GM21528 (cell line): ENCODE data around the gene PAPOLG.
A peak's percentile ranks its signal among the peaks of the same experiment; 100 is the strongest.

Experiments used
- ATAC-seq: cut with Tn5 transposase; IDR thresholded peaks from one replicate; pipeline ENCODE4 v1.9.1; 2021; ENCODE audit warnings: mild to moderate bottlenecking, moderate library complexity; ENCODE audit not compliant: unreplicated experiment, low FRiP score

The PAPOLG gene

DNA sequence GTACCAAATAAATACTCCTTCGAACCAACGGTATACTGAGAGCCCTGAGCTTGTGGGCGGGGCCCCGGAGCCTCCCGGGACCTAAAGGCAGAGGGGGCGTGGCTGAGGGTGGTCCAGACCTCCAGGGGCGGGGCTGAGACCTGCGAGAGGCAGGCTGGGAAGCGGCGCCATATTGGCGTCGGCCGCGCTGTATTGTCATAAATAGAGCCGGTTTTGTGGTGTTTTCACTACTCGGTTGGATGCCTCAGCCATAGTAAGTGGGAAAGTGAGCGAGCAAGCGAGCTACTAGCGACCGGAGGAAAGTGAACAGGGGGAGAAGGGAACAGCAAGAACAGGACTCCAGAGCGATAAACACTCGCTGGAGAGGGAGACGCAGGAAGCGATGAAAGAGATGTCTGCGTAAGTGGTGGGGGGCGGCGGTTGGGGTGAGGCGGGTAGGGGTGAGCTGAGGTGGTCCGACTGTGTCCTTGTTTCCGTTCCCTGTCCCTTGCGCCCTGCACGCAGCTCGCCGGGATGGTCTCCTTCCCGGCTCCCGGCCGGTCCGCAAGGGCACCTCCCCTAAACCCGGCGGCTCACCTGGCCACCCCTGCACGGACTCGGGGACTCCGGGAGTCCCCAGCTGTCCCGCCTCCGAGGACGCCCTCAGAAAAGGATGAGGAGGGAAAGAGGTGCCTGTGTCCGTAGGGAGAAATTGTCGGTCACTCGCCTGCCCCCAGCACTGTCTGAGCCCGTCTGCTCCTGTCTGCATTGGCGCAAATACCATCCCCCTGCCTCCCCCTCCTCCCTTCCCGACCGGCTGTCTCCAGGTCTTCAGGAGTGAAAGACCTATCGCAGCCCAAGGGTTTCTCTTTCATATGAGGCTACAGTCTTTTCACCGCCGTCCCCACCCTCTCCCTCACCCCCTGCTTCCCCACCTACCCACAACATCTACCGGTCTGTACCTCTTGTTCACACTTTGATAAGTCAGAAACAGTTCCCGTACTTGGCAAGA lies at the start of gene PAPOLG:
Gene PAPOLG (plus strand): TSS at position 172 of the 991 bp plus-strand sequence. CDS start 211 bp downstream, at position 383.
- ATAC-seq = peak; percentile 99

GRCh38 chr2:60707750-60708371 lies 48.2 kb upstream of the PAPOLG start:
- ATAC-seq = no peak

DNA sequence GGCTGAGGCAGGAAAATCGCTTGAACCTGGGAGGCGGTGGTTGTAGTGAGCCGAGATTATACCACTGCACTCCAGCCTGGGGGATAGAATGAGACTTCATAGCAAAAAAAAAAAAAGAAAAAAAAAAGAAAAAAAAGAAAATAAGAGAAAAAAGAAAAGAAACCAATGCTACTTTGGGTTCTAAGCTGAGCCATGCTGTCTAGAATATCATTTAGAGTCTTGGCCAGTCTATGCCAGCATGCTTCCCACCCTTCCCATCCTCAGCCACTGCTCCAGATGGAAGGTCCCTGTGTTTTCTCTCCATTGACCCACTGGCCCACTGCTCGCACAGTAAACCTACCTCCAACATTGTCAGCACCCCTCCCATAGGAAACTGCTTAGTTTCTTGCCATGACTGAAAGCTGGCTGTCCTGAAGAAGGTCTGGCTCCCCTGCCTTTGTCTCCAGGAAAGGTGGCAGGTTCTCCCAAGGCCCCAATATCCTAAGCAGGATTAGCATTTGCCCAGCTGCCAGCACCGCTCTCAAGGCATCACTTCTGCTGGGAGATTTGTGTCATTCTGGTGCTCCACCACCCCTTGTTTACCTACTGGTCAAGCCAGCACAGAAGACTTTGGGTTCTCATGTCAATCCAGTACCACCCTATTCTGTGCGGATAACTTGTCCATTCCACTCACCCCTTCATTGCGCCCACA lies 47.3 kb upstream of the PAPOLG start:
- no peak for ATAC-seq

DNA sequence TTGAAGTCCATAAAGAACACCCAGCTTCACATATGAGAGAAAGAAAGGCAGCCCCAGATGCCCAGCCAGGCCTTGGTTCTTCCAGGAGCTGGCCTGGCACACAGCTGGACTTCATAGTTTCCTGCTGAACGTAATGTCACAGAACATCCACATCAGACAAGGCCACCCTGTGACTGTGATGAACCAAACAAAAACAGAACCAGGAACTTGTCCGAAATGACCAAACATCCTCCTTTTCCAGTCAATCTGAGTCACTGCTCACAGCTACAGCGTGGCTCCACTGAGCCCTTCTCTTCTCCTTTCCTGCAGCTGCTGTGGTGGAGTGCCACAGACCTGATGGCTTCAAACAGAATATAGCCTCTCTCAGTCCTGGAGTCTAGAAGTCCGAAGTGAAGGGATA lies 45.4 kb upstream of the PAPOLG start:
- no peak for ATAC-seq

DNA sequence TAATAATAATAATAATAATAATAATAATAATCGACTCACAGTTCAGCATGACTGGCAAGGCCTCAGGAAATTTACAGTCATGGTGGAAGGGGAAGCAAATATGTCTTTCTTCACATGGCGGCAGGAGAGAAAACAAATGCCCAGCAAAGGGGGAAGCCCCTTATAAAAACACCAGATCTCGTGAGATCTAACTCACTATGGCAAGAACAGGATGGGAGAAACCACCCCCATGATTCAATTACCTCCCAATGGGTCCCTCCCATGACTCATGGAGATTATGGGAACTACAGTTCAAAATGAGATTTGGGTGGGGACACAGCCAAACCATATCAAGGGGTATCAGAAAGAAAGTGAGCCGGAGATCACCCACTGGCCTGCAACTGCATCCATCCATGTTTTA lies 40.5 kb upstream of the PAPOLG start:
- no peak for ATAC-seq

GRCh38 chr2:60717691-60718090 lies 38.4 kb upstream of the PAPOLG start:
- no peak for ATAC-seq

- no peak for ATAC-seq
Measured at GRCh38 chr2:60719331-60719730, 36.7 kb upstream of the PAPOLG start.

- ATAC-seq = no peak
Measured at GRCh38 chr2:60725466-60725865, 30.6 kb upstream of the PAPOLG start.

DNA sequence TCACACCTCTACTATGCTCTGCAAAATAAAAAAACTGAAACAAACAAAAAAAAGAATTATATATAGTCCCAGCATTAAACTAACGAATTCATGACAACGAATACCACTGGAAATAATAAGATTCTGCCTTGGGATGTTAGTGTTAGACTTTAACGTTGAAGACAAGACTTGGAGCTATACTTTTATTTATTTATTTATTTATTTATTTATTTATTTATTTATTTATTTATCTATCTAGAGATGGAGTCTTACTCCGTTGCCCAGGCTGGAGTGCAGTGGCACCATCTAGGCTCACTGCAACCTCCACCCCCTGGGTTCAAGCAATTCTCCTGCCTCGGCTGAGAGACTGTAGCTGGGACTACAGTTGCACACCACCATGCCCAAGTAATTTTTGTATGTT lies 27.2 kb upstream of the PAPOLG start:
- ATAC-seq = no peak

DNA sequence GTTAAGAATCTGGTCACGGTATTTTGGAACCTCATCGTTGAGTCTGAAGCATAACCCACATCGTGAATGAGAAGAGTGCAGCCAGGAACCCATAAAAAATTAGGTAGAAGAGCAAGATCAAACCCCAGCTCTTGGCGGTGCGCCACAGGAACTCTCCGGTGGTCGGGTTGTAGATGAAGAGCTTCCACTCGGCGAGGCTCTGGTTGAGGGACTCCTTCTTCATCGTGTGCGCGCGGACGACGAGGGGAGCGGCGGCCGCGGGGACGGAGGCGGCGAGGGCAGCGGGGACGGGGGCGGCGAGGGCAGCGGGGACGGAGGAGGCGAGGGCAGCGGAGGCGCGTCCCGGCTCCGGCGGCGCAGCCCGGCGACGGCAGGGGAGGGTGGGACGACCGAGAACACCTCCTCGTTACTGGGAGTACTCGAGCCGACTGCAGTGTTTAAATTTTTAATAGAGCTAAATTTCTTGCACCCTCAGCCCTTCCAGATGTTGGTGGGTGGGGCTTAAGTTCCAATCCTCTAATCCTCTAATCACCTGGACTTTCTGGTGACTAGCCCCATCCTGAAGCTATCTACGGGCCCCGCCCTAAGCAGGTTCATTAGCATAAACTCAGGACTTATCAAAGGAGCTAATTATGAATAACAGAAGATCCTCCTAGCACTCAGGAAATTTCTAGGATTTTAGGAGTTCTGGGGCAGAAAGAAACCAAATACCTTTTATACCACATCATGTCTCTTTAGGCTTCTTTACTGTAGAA lies 20.4 kb upstream of the PAPOLG start:
- no peak for ATAC-seq

- ATAC-seq = no peak
Measured at GRCh38 chr2:60738679-60739078, 17.4 kb upstream of the PAPOLG start.

- no peak for ATAC-seq
Measured at GRCh38 chr2:60739156-60739555, 16.9 kb upstream of the PAPOLG start.

DNA sequence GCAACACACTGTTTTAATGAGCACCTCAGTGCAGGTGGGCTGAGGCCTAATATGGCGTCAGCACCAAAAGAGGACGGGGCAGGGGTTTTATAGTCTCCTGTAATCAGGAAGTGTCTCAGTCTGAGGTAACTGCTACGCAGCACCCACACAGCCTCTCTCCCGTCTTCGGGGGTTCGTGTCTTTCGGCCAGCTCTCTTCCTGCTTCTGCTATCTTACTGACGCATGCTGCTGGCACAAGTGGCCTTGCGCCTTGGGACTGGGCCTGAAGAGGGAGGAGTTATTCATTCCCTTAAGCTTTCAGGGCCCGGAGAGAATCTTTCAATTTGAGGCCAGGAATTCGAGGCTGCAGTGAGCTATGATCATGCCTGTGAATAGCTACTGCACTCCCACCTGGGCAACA lies 14.5 kb upstream of the PAPOLG start:
- ATAC-seq = no peak

- no peak for ATAC-seq
Measured at GRCh38 chr2:60742419-60742818, 13.6 kb upstream of the PAPOLG start.

DNA sequence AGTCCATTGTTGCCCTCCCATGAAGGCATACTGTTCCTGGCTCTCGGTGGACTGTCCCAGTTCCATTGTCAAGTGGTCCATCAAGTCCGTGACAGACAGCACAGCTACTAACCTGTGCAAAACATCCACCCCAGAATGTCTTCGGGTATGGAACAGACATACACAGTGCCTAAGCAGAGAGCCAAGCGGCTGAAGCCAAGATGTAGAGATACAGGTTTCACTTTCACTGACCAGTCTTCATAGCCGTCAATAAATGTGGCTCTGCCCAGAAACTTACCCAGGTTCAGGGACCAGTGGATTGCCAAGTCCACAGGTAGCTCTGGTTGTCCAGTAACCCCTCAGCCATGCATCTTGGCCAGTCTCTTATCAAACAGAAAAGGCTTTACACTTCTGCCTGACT lies 10.7 kb upstream of the PAPOLG start:
- ATAC-seq = no peak

DNA sequence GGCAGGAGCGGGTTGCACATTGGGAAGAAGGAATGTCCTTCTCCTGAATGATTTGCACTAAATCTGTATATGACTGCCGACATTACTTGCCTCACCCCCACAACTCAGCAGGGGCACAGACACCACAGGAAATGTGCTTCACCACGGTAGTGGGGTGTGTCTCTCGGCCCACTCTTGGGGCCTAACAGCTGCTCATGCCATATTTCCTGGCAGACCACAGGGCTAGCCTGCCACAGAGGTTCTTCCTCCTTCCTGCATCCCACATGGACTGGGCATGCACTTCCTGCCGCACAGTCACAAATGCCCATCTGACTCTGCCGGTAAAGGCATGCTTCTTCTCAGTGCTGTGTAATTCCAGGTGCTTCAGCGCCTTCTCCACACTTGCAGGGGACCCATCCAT lies 10.3 kb upstream of the PAPOLG start:
- no peak for ATAC-seq

DNA sequence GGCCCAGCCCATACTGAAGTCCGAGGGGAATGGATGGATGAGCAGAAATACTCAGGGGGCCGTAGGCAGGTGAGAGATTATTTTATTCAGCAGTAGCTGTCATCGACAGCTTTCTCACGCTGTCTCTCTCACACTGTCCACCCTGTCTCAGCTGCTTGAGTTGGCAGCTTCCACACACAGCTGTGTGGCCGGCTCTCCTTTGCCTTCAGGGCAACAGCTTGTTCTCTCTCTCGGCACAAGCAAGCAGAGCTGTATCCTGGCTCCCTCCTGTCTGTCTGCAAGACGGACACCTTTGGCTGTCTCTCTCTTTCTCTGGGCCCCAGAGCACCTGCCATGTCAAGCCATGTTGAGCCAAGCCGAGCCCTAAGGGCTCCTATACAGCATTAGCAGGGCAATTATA lies 9.8 kb upstream of the PAPOLG start:
- ATAC-seq = no peak

DNA sequence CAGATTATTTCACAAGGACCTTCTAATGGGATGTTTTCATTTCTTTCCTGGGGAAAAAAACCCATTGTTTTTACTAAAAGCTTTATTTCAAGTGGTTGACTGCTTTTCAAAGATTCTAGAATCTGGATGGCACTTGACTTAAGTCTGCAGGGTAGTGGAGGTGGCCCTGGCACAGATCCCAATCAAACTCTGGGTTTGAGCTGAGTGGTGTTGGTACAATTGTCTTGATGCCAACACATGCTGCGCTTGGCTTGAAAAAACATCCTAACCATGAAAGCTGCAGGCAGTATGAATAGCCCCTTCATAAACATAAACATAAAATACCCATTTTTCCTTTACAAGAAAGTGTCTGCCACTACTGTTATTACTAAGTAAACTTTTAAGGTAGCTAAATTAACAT lies 3.6 kb downstream of the PAPOLG start:
- ATAC-seq = no peak

GRCh38 chr2:60764736-60765534 lies 8.9 kb downstream of the PAPOLG start:
- no peak for ATAC-seq

GRCh38 chr2:60766283-60766682 lies 10.2 kb downstream of the PAPOLG start:
- ATAC-seq = no peak
